ENCODE results near the gene DLGAP1. TPM values are rescaled to one million over a fixed set of nuclear protein-coding genes. Genes with fewer than 3 reads are reported as not detected.

The DLGAP1 gene
- total and polyA plus RNA-seq, 2 donors (not counting 1 experiment from before 2014, with no cell fraction given), result 0.07 to 0.61 TPM

GRCh38 chr18:4384932-4385331 is 70.2 kb downstream of the DLGAP1 start:
- H3K9ac ChIP-seq (ENCODE audit: low read length), result no peak overlapping the region
- ChIA-PET POLR2A (no interaction called here), CTCF (no interaction called here)
- TF ChIP-seq EZH2 (IDR thresholded peaks at IDR 0.05; ENCODE audit: borderline replicate concordance, insufficient read depth, low read depth, low read length, poor library complexity, severe bottlenecking) (no peak), CTCF (IDR thresholded peaks at IDR 0.05) (no peak)
- H3K4me1 ChIP-seq (ENCODE audit: control insufficient read depth in 2 of 2, insufficient read depth in 2 of 2, low read length in 2 of 2), result no peaks in the 10 kb centered on the region
- no peaks in the 10 kb centered on the region for H3K36me3 ChIP-seq (replicated peaks in 1 of 2; ENCODE audit: control extremely low read depth in 1 of 2, control insufficient read depth in 1 of 2, extremely low read depth in 1 of 2, insufficient read depth in 2 of 2, low read length in 1 of 2)
- ATAC-seq (ENCODE audit: low read depth), result no peak
- intact Hi-C loops (cut with micrococcal nuclease), result no loop called here
- DNase-seq, result no peak
- no peaks in the 10 kb centered on the region for H3K9me3 ChIP-seq (ENCODE audit: control extremely low read depth in 1 of 3, control insufficient read depth in 2 of 3, insufficient read depth in 1 of 3, low read length in 2 of 3)
- Mint-ChIP-seq H3K27ac (no peak overlapping the region), H3K27me3 (no peaks in the 10 kb centered on the region), H3K4me3 (no peak overlapping the region), H3K9me3 (ENCODE audit: insufficient read depth) (peaks cover 2% of the 10 kb centered on the region), H3K4me1 (no peaks in the 10 kb centered on the region)
- H3K27ac ChIP-seq (ENCODE audit: low read length in 2 of 2), result no peak overlapping the region
- H3K27me3 ChIP-seq (replicated peaks in 1 of 4; ENCODE audit: control extremely low read depth in 1 of 4, control insufficient read depth in 3 of 4, insufficient read depth in 4 of 4, low read length in 3 of 4), result no peaks in the 10 kb centered on the region
- no peak overlapping the region for H3K4me3 ChIP-seq (ENCODE audit: control extremely low read depth in 1 of 5, extremely low read depth in 1 of 5, insufficient read depth in 1 of 5, low read depth in 2 of 5, low read length in 4 of 5)
- no peak overlapping the region for H3K4me2 ChIP-seq (replicated peaks; ENCODE audit: low read depth, low read length, poor library complexity, severe bottlenecking)
- H4K20me1 ChIP-seq (ENCODE audit: control insufficient read depth, insufficient read depth, low read length, poor library complexity, severe bottlenecking), result no peaks in the 10 kb centered on the region
- no CpG with 5 or more reads among the region's 3 CpGs for WGBS (ENCODE audit: insufficient coverage)
- H3K79me2 ChIP-seq (ENCODE audit: control insufficient read depth, insufficient read depth, low read length), result no peaks in the 10 kb centered on the region
- no peak overlapping the region for H2AFZ ChIP-seq (ENCODE audit: insufficient read depth, low read depth, low read length, poor library complexity, severe bottlenecking)

DNA sequence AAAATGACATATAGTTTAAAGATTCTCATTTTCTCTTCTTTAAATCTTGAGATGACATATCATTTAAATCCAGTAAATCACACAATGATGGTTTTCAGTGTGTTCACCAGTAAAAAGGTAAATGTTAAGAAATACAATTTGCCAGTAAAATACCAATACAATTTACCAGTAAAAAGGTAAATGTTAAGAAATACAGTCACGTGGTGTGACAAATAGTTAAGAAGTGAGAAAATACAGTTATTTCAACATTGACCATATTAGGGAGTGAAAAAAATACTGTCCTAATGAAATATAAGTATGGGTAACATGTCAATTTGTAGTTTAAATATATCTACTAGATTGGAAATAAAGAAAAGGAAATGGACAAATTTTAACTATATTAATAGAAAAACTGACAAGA is 80.5 kb downstream of the DLGAP1 start:
- Histone ChIP-seq H3K27ac (ENCODE audit: low read length in 2 of 2) (no peak overlapping the region), H2AFZ (ENCODE audit: insufficient read depth, low read depth, low read length, poor library complexity, severe bottlenecking) (no peak overlapping the region)
- no peak for ATAC-seq (ENCODE audit: low read depth)

More for the DNA sequence above, 80.5 kb downstream of the DLGAP1 start:
- Histone ChIP-seq H3K27me3 (replicated peaks in 1 of 4; ENCODE audit: control extremely low read depth in 1 of 4, control insufficient read depth in 3 of 4, insufficient read depth in 4 of 4, low read length in 3 of 4) (no peaks in the 10 kb centered on the region), H3K36me3 (replicated peaks in 1 of 2; ENCODE audit: control extremely low read depth in 1 of 2, control insufficient read depth in 1 of 2, extremely low read depth in 1 of 2, insufficient read depth in 2 of 2, low read length in 1 of 2) (no peaks in the 10 kb centered on the region), H3K4me1 (ENCODE audit: control insufficient read depth in 2 of 2, insufficient read depth in 2 of 2, low read length in 2 of 2) (no peaks in the 10 kb centered on the region), H3K79me2 (ENCODE audit: control insufficient read depth, insufficient read depth, low read length) (no peaks in the 10 kb centered on the region), H3K9ac (ENCODE audit: low read length) (no peak overlapping the region), H3K4me2 (replicated peaks; ENCODE audit: low read depth, low read length, poor library complexity, severe bottlenecking) (no peak overlapping the region), H3K9me3 (ENCODE audit: control extremely low read depth in 1 of 3, control insufficient read depth in 2 of 3, insufficient read depth in 1 of 3, low read length in 2 of 3) (no peaks in the 10 kb centered on the region), H4K20me1 (ENCODE audit: control insufficient read depth, insufficient read depth, low read length, poor library complexity, severe bottlenecking) (no peaks in the 10 kb centered on the region), H3K4me3 (ENCODE audit: control extremely low read depth in 1 of 5, extremely low read depth in 1 of 5, insufficient read depth in 1 of 5, low read depth in 2 of 5, low read length in 4 of 5) (no peak overlapping the region)
- Mint-ChIP-seq H3K9me3 (ENCODE audit: insufficient read depth) (peaks cover 2% of the 10 kb centered on the region), H3K27ac (no peak overlapping the region), H3K4me1 (no peaks in the 10 kb centered on the region), H3K27me3 (no peaks in the 10 kb centered on the region), H3K4me3 (no peak overlapping the region)
- WGBS (ENCODE audit: insufficient coverage), result no CpG with 5 or more reads among the region's 1 CpG
- CTCF ChIA-PET, result no interaction called here
- POLR2A ChIA-PET, result no interaction called here
- no peak for DNase-seq
- TF ChIP-seq CTCF (IDR thresholded peaks at IDR 0.05) (no peak), EZH2 (IDR thresholded peaks at IDR 0.05; ENCODE audit: borderline replicate concordance, insufficient read depth, low read depth, low read length, poor library complexity, severe bottlenecking) (no peak)
- intact Hi-C loops (cut with micrococcal nuclease), result no loop called here
